HepG2 (cell line): ENCODE measurements around the gene LACTBL1. TPM values are rescaled to one million over a fixed set of nuclear protein-coding genes. Genes with fewer than 3 reads are reported as not detected.
A peak's percentile ranks its signal among the peaks of the same experiment; 100 is the strongest.

ENCODE experiments used
- ATAC-seq: fragments of 200-7000 bp; cut with Tn5 transposase; 3 replicates; pipeline ENCODE4 v1.9.1; 2020; ENCODE audit warnings: mild to moderate bottlenecking, moderate library complexity
- BruUV-seq: library from RNA; stranded (reverse); fragments of 400-500 nt; replicated peaks from 2 replicates; lab custom pipeline; 2021; lab: Mats Ljungman, UMichigan
- CTCF ChIA-PET: fragments of 300-600 bp; formaldehyde crosslinking; extraction: SDS; loops from one replicate; lab custom pipeline; 2021; ENCODE audit warnings: low total read pairs, inconsistent platforms, low intra/inter-chr PET ratio; lab: Yijun Ruan, JAX
- POLR2A ChIA-PET: fragments of 350-600 bp; sonication (Branson Sonifier 250); formaldehyde crosslinking; loops from one replicate; lab custom pipeline; 2020; ENCODE audit warnings: antibody characterized with exemption, inconsistent platforms; lab: Yijun Ruan, JAX
- DNase-seq: peaks from one replicate; pipeline ENCODE4 v3.0.0-alpha.2; 2015; ENCODE audit warnings: low spot score
- FAIRE-seq: peaks from 3 replicates; lab custom pipeline; 2011; peaks lifted over from hg19 to GRCh38; lab: Jason Lieb, UNC
- H2AFZ ChIP-seq: one replicate; pipeline ENCODE4 v1.6.1; 2011; ENCODE audit warnings: low read length, inconsistent platforms
- H3K27ac ChIP-seq: fragments of 300-600 bp; 3 replicates; pipeline ENCODE4 v1.8.0; 2011; ENCODE audit warnings: mixed run types, mild to moderate bottlenecking, mixed read lengths, low read length, inconsistent platforms; ENCODE audit not compliant: insufficient read depth; ENCODE audit errors: extremely low read length
- H3K27me3 ChIP-seq, 2 experiments: fragments of 200-600 bp in 1 of 2; 2 replicates in 1 of 2; 3 replicates in 1 of 2; pipeline versions ENCODE4 v1.6.0 to v1.8.0; 2011; ENCODE audit warnings: low read length in 2 of 2, mild to moderate bottlenecking in 2 of 2, moderate library complexity in 2 of 2, inconsistent platforms in 1 of 2; ENCODE audit not compliant: insufficient read depth in 2 of 2, control insufficient read depth in 1 of 2
- H3K36me3 ChIP-seq, 2 experiments: fragments of 200-600 bp in 1 of 2; replicated peaks in 1 of 2; 2 replicates in 1 of 2; 3 replicates in 1 of 2; pipeline versions ENCODE4 v1.5.1 to v1.8.0; 2011; ENCODE audit warnings: low read length in 2 of 2, inconsistent platforms in 1 of 2; ENCODE audit not compliant: insufficient read depth in 2 of 2, control insufficient read depth in 1 of 2
- H3K4me1 ChIP-seq: 2 replicates; pipeline ENCODE4 v1.5.1; 2012; ENCODE audit warnings: low read length, inconsistent platforms; ENCODE audit not compliant: insufficient read depth
- H3K4me2 ChIP-seq: 2 replicates; pipeline ENCODE4 v1.6.0; 2011; ENCODE audit warnings: low read depth, low read length, inconsistent platforms
- H3K4me3 ChIP-seq, 3 experiments: fragments of 200-600 bp in 1 of 3; sonication (generic), shearing (Covaris generic) in 1 of 3; replicated peaks in 1 of 3; 2 replicates each; pipeline ENCODE4 v1.5.1; 2011 to 2016; ENCODE audit warnings: low read length in 3 of 3, inconsistent platforms in 2 of 3, low read depth in 2 of 3, mild to moderate bottlenecking in 2 of 3, control low read depth in 1 of 3, mixed read lengths in 1 of 3; ENCODE audit not compliant: insufficient read depth in 1 of 3
- H3K79me2 ChIP-seq: one replicate; pipeline ENCODE4 v1.6.1; 2011; ENCODE audit warnings: low read length, inconsistent platforms; ENCODE audit not compliant: insufficient read depth
- H3K9ac ChIP-seq: 2 replicates; pipeline ENCODE4 v1.6.0; 2011; ENCODE audit warnings: mild to moderate bottlenecking, low read depth, low read length, inconsistent platforms; ENCODE audit not compliant: insufficient read depth
- H3K9me3 ChIP-seq: 2 replicates; pipeline ENCODE4 v1.5.1; 2012; ENCODE audit warnings: mild to moderate bottlenecking, low read length
- H4K20me1 ChIP-seq: 2 replicates; pipeline ENCODE4 v1.6.0; 2011; ENCODE audit warnings: inconsistent platforms, mild to moderate bottlenecking, low read length, moderate library complexity; ENCODE audit not compliant: insufficient read depth
- AKAP8 ChIP-seq: sonication (generic); formaldehyde crosslinking; IDR thresholded peaks from 2 replicates; pipeline ENCODE4 v1.5.1; 2020; ENCODE audit warnings: mild to moderate bottlenecking, missing genetic modification reagents
- HNRNPL ChIP-seq: fragments of 200-400 bp; formaldehyde crosslinking; IDR thresholded peaks from 2 replicates; pipeline ENCODE4 v1.6.1; 2017; ENCODE audit warnings: mild to moderate bottlenecking, low read depth, low read length
- HOXA3 ChIP-seq: sonication (generic); formaldehyde crosslinking; IDR thresholded peaks from 2 replicates; pipeline ENCODE4 v1.5.0; 2020; ENCODE audit warnings: missing genetic modification reagents
- MTA3 ChIP-seq: sonication (generic); formaldehyde crosslinking; IDR thresholded peaks from 2 replicates; pipeline ENCODE4 v1.4.0; 2020; ENCODE audit warnings: missing genetic modification reagents
- NBN ChIP-seq: fragments of 450-650 bp; conservative IDR thresholded peaks from 2 replicates; pipeline ENCODE4 v1.6.1; 2017
- NCOR1 ChIP-seq: fragments of 200-600 bp; sonication (generic); IDR thresholded peaks from 2 replicates; pipeline ENCODE4 v1.7.0; 2017; ENCODE audit warnings: antibody characterized with exemption, low read length, borderline replicate concordance
- PAF1 ChIP-seq: IDR thresholded peaks from 2 replicates; pipeline ENCODE4 v1.6.1; 2016; ENCODE audit warnings: missing genetic modification reagents, missing compliant biosample characterization
- SP5 ChIP-seq: IDR thresholded peaks from 2 replicates; pipeline ENCODE4 v1.6.1; 2016; ENCODE audit warnings: low read depth, borderline replicate concordance
- ZFX ChIP-seq: sonication (generic); formaldehyde crosslinking; IDR thresholded peaks from 2 replicates; pipeline ENCODE4 v1.4.0; 2020; ENCODE audit warnings: mild to moderate bottlenecking, low read depth, missing genetic modification reagents, moderate library complexity
- ZNF17 ChIP-seq: sonication (generic); formaldehyde crosslinking; IDR thresholded peaks from 2 replicates; pipeline ENCODE4 v1.5.0; 2020; ENCODE audit warnings: mild to moderate bottlenecking, missing genetic modification reagents
- ZNF251 ChIP-seq: sonication (generic); formaldehyde crosslinking; IDR thresholded peaks from 2 replicates; pipeline ENCODE4 v1.9.0; 2021; ENCODE audit warnings: mild to moderate bottlenecking, missing genetic modification reagents
- ZNF350 ChIP-seq: sonication (generic); formaldehyde crosslinking; IDR thresholded peaks from 2 replicates; pipeline ENCODE4 v1.4.0; 2020; ENCODE audit warnings: mild to moderate bottlenecking, low read depth, missing genetic modification reagents, borderline replicate concordance
- ZNF383 ChIP-seq: sonication (generic); formaldehyde crosslinking; IDR thresholded peaks from 2 replicates; pipeline ENCODE4 v1.4.0; 2020; ENCODE audit warnings: missing genetic modification reagents, mild to moderate bottlenecking, borderline replicate concordance
- ZNF607 ChIP-seq: sonication (generic); formaldehyde crosslinking; IDR thresholded peaks from 2 replicates; pipeline ENCODE4 v1.5.1; 2020; ENCODE audit warnings: missing genetic modification reagents, mild to moderate bottlenecking, borderline replicate concordance
- ZNF7 ChIP-seq: IDR thresholded peaks from 2 replicates; pipeline ENCODE4 v1.6.1; 2016; ENCODE audit warnings: missing biosample characterization, missing genetic modification reagents
- ZSCAN22 ChIP-seq: sonication (generic); formaldehyde crosslinking; IDR thresholded peaks from 2 replicates; pipeline ENCODE4 v1.4.0; 2020; ENCODE audit warnings: mild to moderate bottlenecking, missing genetic modification reagents
- WGBS: methylation state at CpG from one replicate; pipeline ENCODE4 v1.1.6; 2017; ENCODE audit warnings: low lambda C conversion rate; 5-methylcytosine and 5-hydroxymethylcytosine counted together
- in situ Hi-C: cut with HindIII; loops from 2 replicates; pipeline ENCODE4 v1.10.0; 2017; ENCODE audit warnings: low pct_unique_long_range_greater_than_20kb; ENCODE audit not compliant: extremely low pct_ligation_motif_present
- intact Hi-C: fragments of 100-400 bp; cut with micrococcal nuclease; formaldehyde crosslinking; loops from one replicate; pipeline ENCODE4 v1.10.0; 2022; ENCODE audit not compliant: unreplicated experiment
- polyA plus RNA-seq, 8 experiments: library from polyadenylated mRNA; depleted of rRNA in 3 of 8; stranded (reverse) in 7 of 8; unstranded in 1 of 8; fragments of >200 nt; fragmentation: Illumina TruSeq in 4 of 8; extraction: Trizol in 4 of 8; gene quantifications; 2 replicates each; pipeline versions ENCODE4 v1.2.1 to v1.2.3, GENCODE V29; 2011 to 2016; ENCODE audit warnings: low read depth in 4 of 8, missing spikeins in 1 of 8, mixed read lengths in 1 of 8; ENCODE audit not compliant: insufficient read depth in 1 of 8
- total RNA-seq, 5 experiments: library from RNA; depleted of rRNA; stranded (reverse); fragments of >200 nt; fragmentation: Illumina TruSeq; extraction: Trizol; gene quantifications; 2 replicates each; pipeline ENCODE4 v1.2.3, GENCODE V29; 2016; ENCODE audit warnings: low read depth in 1 of 5
- TF ChIP-seq, protein P1 (sequence below): sonication (generic); formaldehyde crosslinking; IDR thresholded peaks from 2 replicates; pipeline ENCODE4 v1.8.0; 2022; ENCODE audit warnings: mild to moderate bottlenecking, missing genetic modification reagents; ENCODE audit not compliant: insufficient replicate concordance

The LACTBL1 gene
- total and polyA plus RNA-seq, 2 of the 13 experiments (the other 11 are each of a cell fraction or from before 2014, with no cell fraction given): 0.12 to 1.3 TPM

DNA sequence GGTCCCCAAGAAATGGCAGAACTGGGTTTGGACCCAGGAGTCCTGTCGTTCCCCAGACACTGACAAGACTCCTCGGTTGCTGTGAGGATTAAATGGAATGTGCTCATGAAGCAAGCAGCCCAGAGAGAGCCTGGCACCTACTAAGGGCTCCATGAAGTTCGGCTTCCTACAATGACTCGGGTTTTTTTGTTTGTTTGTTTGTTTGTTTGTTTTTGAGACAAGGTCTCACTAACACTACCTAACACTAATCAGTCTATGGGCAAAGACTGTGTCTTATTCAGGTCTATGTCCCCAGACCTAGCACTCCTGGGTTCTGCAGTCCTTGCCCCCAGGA lies 3.4 kb upstream of the LACTBL1 start:
- FAIRE-seq: no peak
- ChIA-PET POLR2A (no interaction called here), CTCF (interaction anchor here (0.6 to 2.1 kb wide), 3 partner anchors 123 to 950 kb away, joined by 3 to 12 read pairs (median 8); no protein-coding TSS in a partner anchor)
- Histone ChIP-seq H3K9me3 (no peaks in the 10 kb centered on the region), H3K36me3 (no peaks in the 10 kb centered on the region), H3K4me2 (peak overlapping the region; percentile 57), H4K20me1 (no peaks in the 10 kb centered on the region), H3K4me1 (peaks cover 32% of the 10 kb centered on the region), H2AFZ (no peak overlapping the region), H3K79me2 (no peaks in the 10 kb centered on the region), H3K4me3 (0 out of 6 replicates have a peak overlapping the region, but pooled peaks of 1 of the 3 experiments have one; percentile 12), H3K9ac (no peak overlapping the region), H3K27me3 (no peaks in the 10 kb centered on the region), H3K27ac (no peak overlapping the region)
- intact Hi-C loops: loop anchor here (1.0 to 10.0 kb wide), 4 partner anchors 79 to 299 kb away; no protein-coding TSS in a partner anchor
- BruUV-seq: no TSS peak
- DNase-seq: no peak
- TF ChIP-seq NCOR1 (no peak), PAF1 (CRISPR knock-in tag) (no peak), HNRNPL (no peak), ZSCAN22 (CRISPR knock-in tag) (no peak), ZNF607 (CRISPR knock-in tag) (no peak), HOXA3 (no peak), ZNF7 (CRISPR knock-in tag) (no peak), ZNF350 (CRISPR knock-in tag) (no peak), ZNF383 (CRISPR knock-in tag) (no peak), MTA3 (CRISPR knock-in tag) (no peak), ZNF17 (no peak), ZNF251 (CRISPR knock-in tag) (no peak), AKAP8 (CRISPR knock-in tag) (no peak), SP5 (no peak), ZFX (CRISPR knock-in tag) (no peak), NBN (no peak)
- TF ChIP-seq, protein P1, sequence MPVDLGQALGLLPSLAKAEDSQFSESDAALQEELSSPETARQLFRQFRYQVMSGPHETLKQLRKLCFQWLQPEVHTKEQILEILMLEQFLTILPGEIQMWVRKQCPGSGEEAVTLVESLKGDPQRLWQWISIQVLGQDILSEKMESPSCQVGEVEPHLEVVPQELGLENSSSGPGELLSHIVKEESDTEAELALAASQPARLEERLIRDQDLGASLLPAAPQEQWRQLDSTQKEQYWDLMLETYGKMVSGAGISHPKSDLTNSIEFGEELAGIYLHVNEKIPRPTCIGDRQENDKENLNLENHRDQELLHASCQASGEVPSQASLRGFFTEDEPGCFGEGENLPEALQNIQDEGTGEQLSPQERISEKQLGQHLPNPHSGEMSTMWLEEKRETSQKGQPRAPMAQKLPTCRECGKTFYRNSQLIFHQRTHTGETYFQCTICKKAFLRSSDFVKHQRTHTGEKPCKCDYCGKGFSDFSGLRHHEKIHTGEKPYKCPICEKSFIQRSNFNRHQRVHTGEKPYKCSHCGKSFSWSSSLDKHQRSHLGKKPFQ (CRISPR knock-in tag): no peak
- 20% methylated on average over 3 of the region's 4 CpGs for WGBS
- in situ Hi-C loops: loop anchor here (5.0 to 10.0 kb wide), 3 partner anchors 109 to 299 kb away; no protein-coding TSS in a partner anchor
- ATAC-seq: no peak
